PFSK-1 (cell line): ENCODE data around the gene CFAP251.

Source experiments
- FOXP2 ChIP-seq: optimal IDR thresholded peaks from 2 replicates; pipeline ENCODE3; 2011; ENCODE audit warnings: borderline replicate concordance, control low read depth, inconsistent platforms; ENCODE audit not compliant: insufficient read depth; ENCODE audit errors: extremely low read length, extremely low read depth
- POLR2AphosphoS5 ChIP-seq: IDR thresholded peaks from 2 replicates; pipeline ENCODE4 v1.6.1; 2012; ENCODE audit warnings: low read depth, mild to moderate bottlenecking, control low read depth, low read length, moderate library complexity
- REST ChIP-seq, 2 experiments: IDR thresholded peaks; 2 replicates each; pipeline versions ENCODE4 v1.6.1 to v1.8.0; 2011 to 2012; ENCODE audit warnings: low read depth in 2 of 2, low read length in 2 of 2, control low read depth in 1 of 2, inconsistent platforms in 1 of 2, mild to moderate bottlenecking in 1 of 2, moderate library complexity in 1 of 2; ENCODE audit not compliant: insufficient read depth in 1 of 2
- SIN3A ChIP-seq: IDR thresholded peaks from 2 replicates; pipeline ENCODE4 v1.6.1; 2012; ENCODE audit warnings: mild to moderate bottlenecking, low read length, moderate library complexity, borderline replicate concordance; ENCODE audit not compliant: insufficient read depth
- TAF1 ChIP-seq: IDR thresholded peaks from 2 replicates; pipeline ENCODE4 v1.6.1; 2012; ENCODE audit warnings: low read length, control low read depth, borderline replicate concordance; ENCODE audit not compliant: insufficient read depth

The CFAP251 gene

DNA sequence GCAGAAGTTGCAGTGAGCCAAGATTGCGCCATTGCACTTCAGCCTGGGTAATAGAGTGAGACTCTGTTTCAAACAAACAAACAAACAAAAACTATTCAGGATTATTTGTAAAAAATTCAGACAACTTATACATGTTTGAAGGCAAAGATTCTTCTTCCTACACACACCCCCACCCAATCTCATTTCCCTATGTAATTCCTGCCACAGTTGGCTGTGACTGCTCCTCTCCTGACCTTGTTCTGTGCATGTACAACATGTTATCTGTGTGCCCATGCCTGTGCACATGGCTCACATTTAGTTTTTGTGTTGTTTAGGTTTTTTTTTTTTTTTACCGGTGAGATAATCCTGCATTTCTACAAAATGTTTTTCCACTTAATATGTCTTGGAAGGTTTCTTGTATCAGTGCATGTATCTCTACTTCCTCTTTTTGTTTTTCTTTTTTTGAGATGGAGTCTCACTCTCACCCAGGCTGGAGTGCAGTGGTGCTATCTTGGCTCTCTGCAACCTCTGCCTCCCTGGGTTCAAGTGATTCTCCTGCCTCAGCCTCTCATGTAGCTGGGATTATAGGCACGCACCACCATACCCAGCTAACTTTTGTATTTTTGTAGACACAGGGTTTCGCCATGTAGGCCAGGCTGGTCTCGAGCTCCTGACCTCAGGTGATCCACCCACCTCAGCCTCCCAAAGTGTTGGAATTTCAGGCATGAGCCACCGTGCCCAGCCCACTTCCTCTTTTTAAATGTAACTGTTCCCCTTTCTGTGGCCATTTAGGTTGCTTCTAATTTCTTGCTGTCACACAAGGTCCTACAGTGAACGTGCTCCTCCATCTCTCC, 8.7 kb downstream of the CFAP251 start:
- TF ChIP-seq TAF1: no peak
- TF ChIP-seq POLR2AphosphoS5: no peak
- TF ChIP-seq FOXP2: no peak
- TF ChIP-seq REST (IDR thresholded peaks at IDR 0.05; ENCODE audit: insufficient read depth in 1 of 2, low read depth in 2 of 2, low read length in 2 of 2): no peak
- TF ChIP-seq SIN3A: no peak

- TF ChIP-seq FOXP2 (no peak), SIN3A (no peak), REST (IDR thresholded peaks at IDR 0.05; ENCODE audit: insufficient read depth in 1 of 2, low read depth in 2 of 2, low read length in 2 of 2) (no peak), POLR2AphosphoS5 (no peak), TAF1 (no peak)
Measured at GRCh38 chr12:121927813-121928212, 9.4 kb downstream of the CFAP251 start.

DNA sequence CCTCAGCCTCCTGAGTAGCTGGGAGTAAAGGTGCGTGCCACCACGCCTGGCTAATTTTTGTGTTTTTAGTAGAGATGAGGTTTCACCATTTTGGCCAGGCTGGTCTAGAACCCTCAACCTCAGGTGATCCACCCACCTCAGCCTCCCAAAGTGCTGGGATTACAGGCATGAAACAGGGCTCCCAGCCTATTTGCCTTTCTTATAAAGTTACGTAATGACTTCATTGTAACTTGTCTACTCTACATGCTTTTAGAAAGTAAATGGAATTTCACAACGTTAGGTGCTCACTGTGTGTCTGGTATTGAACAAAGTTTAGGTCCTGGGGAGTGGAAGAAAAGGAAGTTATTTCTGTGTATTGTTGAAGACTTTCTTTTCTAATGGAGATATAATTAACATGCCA, 12.5 kb downstream of the CFAP251 start:
- TF ChIP-seq POLR2AphosphoS5 (no peak), TAF1 (no peak), SIN3A (no peak), REST (IDR thresholded peaks at IDR 0.05; ENCODE audit: insufficient read depth in 1 of 2, low read depth in 2 of 2, low read length in 2 of 2) (no peak), FOXP2 (no peak)

- TF ChIP-seq FOXP2: no peak
- TF ChIP-seq TAF1: no peak
- no peak for TF ChIP-seq REST (IDR thresholded peaks at IDR 0.05; ENCODE audit: insufficient read depth in 1 of 2, low read depth in 2 of 2, low read length in 2 of 2)
- TF ChIP-seq POLR2AphosphoS5: no peak
- TF ChIP-seq SIN3A: no peak
Measured at GRCh38 chr12:121932176-121932536, 13.8 kb downstream of the CFAP251 start.
